ENCODE measurements around the gene CASKIN1.
A peak's percentile ranks its signal among the peaks of the same experiment; 100 is the strongest.
"Not testable (repeated sequence)": the region's sequence is repeated elsewhere in the genome, so short reads cannot be mapped to it uniquely, and the experiment has no call there.

The CASKIN1 gene

DNA sequence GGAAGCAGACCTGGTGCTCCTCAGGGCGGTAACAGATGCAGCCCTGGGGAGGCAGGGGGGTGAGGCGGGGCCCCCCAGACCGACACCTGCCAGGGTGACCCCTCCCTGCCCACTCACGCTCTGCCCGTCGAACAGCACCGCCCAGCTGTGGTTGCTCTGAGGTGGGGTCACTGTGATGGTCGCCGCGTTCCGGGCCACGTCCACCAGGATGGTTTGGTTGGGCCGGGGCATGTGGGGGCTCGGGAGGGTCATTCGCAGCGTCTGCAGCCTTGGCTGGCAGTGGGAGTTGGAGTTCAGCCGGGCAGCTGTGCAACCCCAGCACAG is 13.6 kb upstream of the CASKIN1 start:
- no peak for DNase-seq

DNA sequence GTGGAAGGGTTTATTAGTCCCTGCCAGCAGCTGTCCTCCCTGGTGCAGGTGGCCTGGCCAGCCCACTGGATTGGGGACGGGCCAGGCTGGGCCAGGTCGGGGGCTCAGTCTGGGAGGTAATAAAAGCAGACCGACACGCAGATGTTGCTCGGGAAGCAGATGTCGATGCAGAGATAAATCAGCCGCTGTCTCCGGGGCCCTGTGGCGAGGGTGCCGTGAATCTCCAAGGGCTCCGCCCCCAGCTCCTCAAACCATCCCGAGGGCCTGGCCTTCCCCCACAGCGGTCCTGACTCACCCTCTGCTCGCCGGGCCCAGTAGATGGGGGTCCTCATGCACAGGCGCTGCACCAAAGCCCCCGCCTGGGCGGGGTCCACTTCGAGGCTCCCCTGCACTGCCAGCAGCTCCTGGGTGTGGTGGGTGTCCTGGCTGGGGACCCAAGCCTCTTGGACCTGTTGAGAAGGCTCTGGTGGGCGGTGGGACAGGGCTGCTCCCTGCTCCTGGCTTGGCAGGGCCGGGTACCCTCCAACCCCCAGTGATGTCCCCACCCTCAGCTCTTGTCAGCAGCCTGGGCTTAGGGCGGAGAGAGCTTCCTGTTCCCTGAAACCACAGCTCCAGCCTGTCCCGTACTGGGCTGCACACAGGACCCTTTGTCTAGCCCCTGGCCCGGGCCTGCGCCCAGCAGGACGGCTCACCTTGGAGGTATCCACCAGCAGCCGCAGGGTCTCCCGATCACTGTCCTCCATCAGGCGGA is 13.0 kb upstream of the CASKIN1 start:
- no peak for DNase-seq

DNA sequence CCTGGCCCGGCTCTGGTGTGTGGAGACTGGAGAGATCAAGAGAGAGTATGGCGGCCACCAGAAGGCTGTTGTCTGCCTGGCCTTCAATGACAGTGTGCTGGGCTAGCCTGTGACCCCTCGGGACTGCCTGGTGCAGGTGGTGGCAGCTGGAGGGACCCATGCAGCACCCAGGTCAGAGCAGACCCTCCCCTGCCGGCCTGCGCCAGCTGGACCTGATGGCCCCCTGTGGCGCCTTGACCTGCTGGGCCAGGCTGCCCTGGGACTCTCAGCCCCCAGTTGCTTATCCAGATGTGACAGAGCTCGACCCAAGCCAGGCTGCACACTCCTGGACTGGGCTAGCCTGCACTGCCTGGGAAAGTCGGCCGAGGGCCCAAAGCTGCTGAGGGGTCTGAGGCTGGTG is 12.4 kb upstream of the CASKIN1 start:
- DNase-seq = no peak

DNA sequence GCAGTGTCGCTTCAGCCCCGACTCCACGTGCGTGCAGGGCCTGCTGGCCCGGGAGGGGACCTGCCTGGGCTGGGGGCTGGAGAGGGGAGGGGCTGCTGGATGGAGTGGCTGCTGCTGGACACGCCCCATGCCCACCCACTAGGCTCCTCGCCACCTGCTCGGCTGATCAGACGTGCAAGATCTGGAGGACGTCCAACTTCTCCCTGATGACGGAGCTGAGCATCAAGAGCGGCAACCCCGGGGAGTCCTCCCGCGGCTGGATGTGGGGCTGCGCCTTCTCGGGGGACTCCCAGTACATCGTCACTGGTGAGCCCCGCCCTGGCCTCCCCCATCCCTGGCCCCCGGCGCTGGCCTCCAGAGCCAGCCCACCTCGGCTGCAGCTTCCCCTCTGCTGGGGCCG is 11.9 kb upstream of the CASKIN1 start:
- no peak for DNase-seq

DNA sequence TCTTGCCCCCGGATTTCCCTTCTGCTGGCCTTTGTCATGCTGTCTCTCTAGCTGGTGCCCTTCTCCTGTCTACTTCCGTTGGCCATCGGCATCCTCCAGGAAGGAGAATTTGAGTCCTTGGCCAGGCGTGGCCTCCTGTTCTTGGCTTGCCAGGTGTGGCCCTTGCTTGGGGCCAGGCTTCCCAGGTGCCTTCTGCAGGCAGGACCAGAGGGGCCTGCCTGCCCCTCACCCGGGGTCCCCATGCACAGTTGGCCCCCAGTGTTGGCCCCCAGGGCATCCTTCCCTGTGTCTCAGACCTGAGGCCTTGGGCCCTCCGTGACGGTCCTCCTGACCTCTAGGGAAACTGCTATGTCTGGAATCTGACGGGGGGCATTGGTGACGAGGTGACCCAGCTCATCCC is 11.5 kb upstream of the CASKIN1 start:
- DNase-seq = no peak

DNA sequence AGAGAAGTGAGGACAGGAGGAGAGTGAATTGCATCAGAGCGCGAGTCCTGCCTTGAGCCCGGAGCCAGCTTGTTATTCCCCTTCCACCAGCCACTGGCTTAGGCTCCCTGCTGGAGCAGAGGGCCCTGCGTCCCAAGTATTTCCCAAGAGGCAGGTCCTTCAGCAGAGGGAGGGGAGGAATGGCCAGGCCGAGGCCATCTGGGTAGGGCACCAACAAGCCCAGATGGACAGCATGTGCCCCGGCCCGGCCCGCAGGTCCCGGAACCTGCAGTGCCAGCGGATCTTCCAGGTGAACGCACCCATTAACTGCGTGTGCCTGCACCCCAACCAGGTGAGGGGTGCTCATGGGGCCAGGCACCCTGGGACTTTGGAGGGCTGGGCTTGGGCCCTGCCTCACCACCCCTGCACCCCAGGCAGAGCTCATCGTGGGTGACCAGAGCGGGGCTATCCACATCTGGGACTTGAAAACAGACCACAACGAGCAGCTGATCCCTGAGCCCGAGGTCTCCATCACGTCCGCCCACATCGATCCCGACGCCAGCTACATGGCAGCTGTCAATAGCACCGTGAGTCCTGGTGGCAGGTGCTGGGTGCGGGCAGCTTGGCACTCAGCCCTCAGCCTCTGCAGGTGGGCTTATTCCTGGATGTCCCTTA is 10.5 kb upstream of the CASKIN1 start:
- no peak for DNase-seq

DNA sequence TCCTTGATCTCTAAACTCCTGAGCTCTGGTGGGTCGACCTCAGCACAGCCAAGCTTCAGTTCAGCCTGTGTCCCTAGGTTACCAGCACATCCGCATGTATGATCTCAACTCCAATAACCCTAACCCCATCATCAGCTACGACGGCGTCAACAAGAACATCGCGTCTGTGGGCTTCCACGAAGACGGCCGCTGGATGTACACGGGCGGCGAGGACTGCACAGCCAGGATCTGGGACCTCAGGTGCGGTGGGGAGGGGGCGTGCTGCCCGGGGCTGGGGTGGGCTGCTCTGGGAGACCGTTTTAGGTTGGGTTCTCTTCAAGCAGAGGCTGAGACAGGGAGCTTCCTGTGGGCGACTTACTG is 10.0 kb upstream of the CASKIN1 start:
- DNase-seq = no peak

DNA sequence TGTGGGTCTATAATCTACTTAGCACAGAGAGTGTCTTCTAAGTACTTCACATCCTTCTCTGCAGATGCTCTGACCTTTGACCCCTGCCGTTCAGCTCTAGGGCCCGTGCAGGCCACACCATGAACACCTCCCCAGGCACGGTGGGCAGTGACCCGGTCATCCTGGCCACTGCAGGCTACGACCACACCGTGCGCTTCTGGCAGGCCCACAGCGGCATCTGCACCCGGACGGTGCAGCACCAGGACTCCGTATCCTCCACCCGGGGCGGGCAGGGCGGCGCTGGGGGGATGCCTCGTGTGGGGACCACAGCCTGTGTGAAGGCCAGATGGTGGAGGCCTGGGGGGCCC is 9.5 kb upstream of the CASKIN1 start:
- DNase-seq = no peak

DNA sequence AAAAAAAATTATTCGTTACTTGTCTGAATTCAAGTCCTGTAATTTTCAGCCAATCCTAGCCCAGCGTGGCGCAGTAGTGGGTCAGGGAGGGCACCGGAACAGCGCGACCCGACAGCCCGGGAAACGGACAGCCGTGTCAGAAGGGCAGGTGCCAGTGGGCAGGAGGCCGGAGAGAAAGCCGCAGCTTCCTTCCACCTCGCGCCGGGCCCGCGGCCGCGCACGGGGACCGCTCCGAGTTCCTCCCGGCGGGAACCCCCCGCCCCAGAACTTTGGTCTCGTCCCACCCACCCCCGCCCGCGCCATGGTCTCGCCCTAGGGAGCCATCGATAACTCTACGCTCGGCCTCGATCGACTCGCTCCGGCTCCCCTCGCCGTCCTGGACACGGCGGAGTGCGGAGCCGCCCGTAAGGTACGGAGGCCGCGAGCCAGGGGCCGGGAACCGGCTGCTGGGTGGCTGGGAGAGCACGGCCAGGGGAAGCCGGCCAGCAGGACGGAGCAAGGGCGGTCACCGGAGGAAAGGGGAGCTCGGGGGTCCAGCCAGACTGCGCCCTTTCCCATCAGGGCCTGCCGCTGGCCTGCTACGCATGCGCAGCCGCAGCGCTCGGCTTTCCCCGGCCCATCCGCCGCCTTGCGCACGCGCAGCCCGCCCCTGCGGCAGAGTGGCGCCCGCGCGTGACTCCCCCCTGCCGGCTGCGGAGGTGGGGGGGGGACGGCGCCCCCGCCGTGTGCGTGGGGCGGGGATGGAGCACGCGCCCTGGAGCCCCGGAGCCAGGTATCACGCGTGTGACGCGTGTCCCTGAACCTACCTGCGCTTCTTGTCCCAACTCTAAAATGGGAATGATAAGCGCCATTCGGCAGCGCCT is 8.9 kb upstream of the CASKIN1 start, which contains the start of gene MLST8:
MLST8 (plus strand) TSS at position 351 of the 863 bp plus-strand sequence. CDS start 632 bp downstream, outside the sequence.
- peak; percentile 25 for DNase-seq

DNA sequence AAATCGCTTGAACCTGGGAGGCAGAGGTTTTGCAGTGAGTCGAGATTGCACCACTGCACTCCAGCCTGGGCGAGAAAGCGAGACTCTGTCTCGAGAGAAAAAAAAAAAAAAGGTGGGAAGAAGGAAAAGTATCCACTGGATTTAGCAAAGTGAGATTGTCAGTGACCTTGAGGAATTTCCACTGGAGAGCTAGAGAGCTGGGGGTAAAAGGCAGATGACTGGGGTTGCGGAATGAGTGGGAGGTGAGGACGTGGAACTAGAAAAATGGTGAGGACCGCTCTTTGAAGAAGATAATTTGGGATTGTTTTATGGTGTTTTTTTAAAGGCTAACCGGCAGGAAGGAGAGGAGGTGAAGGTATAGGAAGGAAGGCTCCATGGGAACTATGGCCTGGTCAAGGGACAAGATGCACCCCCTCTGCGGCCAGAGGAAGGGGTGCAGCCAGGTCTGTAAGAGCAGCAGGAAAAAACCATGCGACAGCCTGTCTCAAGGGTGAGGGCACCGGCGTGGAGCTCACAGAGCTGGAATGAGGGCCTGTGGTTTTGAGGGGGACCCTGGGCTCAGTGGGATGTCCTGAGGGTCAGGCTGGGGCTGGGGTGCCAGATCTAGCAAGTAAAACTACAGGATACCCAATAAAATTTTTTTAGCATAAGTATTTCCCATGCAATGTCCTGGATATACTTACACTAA is 8.2 kb upstream of the CASKIN1 start:
- DNase-seq = no peak

DNA sequence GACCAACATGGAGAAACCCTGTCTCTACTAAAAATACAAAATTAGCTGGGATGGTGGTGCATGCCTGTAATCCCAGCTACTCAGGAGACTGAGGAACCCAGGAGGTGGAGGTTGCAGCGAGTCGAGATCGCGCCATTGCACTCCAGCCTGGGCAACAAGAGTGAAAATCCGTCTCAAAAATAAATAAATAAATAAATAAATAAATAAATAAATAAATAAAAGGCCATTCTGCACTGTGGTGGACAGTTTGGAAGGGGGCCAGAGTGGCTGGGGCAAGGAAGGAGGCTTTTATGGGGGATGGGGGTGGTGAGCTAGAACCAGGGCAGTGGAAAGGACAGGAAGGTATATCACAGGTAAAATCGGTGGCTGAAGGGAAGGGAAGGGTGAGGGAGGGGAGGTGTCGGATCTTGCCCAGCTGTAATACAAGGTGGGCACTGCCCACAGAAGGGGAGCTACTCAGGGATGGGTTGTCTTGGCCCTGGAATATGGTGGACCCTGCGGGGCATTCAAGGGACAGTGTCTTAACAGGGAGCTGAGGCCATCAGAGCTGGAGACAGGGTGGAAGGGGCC is 6.8 kb upstream of the CASKIN1 start:
- DNase-seq = not testable (repeated sequence)

DNA sequence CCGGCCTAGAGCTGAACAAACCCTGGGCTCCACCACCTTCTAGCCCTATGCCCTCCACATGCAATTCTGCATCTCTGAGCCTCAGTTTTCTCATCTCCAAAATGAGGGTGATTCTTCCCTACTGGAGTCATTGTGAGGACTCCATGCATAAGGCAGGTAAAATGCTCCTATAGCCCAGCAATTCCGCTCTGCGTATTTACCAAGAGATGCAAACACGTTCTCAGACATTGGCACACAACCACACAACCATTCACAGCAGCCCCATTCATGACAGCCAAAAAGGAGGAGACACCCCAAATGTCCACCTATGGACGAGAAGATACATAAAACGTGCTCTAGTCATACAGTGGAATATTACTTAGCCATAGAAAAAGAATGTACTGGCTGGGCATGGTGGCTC is 3.9 kb upstream of the CASKIN1 start:
- DNase-seq = no peak

DNA sequence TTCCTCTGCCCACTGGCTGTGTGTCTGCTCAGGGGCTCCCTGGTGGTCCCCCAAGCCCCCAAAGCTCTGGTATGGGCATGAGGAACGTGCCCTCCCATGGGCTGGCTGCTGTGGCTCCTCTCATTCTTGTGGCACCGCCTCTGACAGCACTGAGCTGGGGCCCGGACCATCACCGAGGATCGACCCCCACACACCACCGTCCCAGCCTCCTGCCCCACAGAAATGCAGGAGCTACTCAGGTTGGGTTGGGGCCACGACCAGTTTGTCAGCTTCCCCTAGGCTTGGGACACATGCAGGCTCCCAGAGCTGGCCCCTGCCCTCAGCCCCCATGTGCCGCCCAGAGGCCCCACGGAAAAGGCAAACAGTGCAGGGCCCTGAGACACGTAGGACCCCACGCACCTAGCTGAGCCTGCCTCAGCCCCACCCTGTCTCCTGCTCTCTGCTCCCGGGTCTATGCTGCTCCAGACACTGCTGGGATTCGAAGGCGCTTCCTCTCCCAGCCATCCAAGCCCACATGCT is 3.3 kb upstream of the CASKIN1 start:
- DNase-seq = no peak

DNA sequence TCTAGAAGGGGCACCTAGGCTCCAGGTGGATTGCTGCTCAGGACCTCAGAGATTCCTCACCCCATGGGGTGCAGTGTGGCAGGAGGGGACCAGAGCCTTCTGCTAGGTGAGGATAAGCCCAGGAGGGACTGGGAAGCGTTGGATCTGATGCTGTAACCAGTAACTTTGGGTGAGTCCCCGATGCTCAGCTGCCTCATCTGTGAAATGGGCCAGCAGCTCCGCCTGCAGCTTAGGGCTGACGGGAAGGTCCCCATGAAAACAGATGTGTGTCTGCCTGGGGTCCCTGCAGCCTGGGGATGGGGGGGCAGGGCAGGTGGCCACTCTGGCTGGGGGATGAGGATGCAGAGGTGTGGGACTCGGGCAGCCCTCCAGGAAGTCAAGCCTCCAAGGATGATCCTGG is 2.7 kb upstream of the CASKIN1 start:
- no peak for DNase-seq

DNA sequence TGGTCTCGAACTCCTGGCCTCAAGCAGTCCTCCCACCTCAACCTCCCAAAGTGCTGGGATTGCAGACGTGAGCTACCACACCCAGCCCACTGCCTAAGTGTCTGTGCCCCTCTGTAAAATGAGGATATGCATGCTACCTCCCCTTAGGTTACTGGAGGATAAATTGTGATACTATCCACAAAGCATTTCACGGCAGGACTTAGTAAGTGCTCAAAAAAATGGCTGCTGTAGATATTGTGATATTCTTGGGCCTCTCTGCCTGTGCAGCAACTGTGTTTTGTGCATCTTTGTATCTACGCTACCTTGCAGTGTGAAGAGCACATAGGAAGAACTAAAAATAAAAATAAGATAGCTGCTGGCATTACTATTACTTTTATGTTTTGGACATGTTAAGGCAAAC is 1.9 kb upstream of the CASKIN1 start:
- no peak for DNase-seq

DNA sequence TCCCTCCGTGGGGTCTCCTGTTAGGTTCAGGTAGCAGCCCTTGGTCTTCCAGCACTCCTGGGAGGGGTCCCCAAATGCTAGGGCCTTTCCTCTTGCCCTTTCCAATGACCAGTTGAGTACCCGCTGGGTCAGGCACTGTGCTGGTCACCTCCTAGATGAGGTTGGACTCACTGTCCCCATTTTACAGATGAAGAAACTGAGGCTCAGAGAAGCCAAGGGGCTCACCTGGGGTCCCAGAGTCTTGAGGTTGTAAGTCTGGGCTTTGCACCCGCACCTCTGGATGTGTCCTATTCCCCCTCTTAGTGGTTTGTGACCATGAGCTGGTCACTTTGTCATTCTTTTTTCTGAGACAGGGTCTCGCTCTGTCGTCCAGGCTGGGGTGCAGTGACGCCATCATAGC is 1.4 kb upstream of the CASKIN1 start:
- no peak for DNase-seq

DNA sequence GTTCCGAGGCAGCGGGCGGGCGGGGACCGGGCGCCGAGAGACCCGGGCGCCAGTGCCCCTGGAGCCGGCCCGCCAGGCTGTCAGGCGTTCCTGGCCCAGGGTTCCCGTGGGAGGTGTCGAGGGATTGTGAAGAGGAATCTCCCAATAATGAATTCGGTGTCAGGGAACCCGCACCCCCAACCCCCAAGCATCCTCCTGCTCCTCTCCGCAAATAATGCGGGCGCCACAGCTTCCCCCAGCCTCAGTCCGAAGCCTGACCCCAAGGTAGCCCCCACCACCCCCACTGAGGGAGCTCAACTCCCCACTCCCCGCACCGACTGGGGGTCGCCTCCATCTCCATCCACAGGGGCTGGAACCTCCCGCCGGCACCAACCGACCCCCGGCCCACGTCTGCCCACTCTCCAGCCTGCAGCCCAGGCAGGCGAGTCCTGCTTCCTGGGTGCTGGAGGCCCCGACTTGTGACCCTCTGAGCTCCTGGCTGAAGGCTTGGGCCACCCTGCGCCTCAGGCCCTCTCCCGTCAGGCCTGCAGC is 641 bp upstream of the CASKIN1 start:
- no peak for DNase-seq

DNA sequence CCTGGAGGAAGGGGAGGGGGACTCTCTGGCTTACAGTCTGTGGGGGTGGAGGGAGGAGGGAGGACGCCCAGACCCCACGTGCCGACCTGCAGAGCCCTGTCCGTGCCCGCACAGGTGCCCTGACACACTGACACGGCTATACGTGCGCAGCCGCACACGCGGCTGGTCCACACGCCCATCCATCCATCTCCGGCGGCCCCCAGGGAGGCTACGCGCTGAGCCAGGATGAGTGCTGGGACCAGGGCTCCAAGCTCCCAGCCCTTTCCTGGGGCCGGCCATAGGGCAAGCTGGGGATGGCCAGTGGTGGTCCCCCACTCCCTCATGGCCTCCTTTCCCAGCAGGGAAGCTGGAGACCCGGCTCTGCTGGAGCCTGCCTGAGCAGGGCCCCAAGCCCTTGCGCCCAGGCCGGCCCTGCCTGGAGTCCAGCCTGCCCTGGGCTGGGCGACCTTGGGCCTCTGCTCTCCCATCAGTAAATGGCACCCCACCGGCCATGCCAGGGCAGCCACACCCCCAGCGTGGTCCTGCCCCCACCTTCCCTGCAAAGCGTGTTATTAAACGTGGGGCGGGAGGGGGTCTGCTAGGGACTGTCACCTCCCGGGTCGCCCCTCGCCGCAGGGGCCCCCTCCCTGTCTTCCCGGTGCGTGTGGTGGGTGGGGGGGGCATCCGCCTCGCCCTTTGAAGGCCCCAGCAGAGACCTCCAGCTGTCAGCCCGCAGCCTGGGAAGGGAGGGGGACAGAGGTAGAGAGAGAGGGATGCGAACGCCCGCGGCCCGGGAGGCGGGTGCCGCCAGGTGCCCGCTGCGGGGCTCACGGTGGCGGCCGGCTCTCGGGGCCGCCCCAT is 863 bp downstream of the CASKIN1 start:
- no peak for DNase-seq

DNA sequence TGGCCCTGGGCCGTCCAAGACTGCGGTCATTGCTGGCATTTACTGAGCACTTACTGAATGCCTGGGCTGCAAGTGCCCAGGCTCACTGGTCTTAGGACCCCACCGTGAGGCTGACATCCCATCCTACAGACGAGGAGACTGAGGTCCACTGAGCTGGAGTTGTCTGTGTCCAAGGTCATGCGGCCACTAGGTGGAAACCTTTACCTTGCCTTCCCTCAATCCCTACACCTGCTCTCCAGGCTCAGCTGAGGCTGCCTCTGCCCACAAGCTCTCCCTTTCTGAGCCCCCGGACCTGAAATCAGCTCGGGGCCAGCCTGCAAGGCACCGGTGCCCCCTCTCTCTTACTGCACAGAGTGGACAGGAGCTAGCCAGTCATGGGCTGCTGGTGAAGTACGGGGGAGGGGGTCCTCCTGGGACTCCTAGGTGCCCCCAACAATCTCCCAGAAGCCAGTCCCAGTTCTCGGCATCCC is 1.5 kb downstream of the CASKIN1 start:
- DNase-seq = no peak

DNA sequence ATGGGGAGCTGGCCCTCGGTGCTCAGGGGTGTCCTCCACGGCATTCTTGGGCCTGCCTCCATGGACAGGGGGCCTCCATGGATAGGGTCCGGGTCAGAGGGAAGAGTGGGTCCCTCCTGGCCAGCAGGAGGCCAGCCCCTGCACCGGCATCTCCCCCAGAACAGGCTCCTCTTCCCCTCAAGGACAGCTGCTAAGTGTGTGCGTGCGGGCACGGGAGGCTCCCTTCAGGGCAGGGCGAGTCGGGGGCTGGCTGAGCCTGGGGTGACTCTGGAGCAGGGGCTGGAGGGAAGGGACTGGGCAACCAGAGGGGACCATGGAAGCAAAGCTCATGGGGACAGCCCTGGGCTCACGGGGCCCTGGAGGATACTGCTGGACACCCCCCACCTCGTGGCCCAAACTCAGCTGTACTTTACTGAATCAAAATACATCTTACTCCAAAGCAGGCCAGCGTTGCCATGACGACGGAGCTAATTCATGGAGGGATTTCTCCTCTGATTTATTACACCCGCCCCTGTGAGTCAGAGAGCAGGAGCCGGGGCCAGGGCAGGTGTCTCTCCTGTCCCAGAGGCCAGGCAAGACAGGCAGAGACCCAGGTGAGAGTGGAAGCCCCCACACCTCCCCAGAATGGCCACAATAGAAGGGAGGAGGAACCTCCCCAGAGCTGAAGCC is 2.1 kb downstream of the CASKIN1 start:
- DNase-seq = no peak

DNA sequence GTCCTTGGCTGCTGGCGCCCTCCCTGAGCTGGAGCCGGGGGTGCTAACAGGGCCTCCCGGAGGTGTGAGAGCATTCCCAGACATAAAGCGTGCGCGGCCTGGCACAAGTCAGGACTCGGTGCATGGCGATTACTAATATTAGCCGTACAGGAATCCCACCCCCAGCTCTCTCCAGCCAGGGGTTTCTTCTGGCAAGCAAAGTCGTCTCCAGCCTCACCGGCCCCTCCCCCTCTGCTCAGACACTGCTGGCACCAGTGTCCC is 5.0 kb downstream of the CASKIN1 start:
- DNase-seq = no peak
